Measurements from ENCODE around the gene ATP7B. TPM values are rescaled to one million over a fixed set of nuclear protein-coding genes. Genes with fewer than 3 reads are reported as not detected.

The ATP7B gene
- total RNA-seq, 2 experiments from 2014 or later, result 0.38 to 0.80 TPM

- peak overlapping the region; percentile 1 for H3K27ac Mint-ChIP-seq
- H3K4me1 Mint-ChIP-seq, result peaks cover 23% of the 10 kb centered on the region
Observed at GRCh38 chr13:51925865-51926527, 85.3 kb downstream of the ATP7B start.

GRCh38 chr13:51924756-51925544 lies 86.3 kb downstream of the ATP7B start:
- Mint-ChIP-seq H3K27me3 (peaks cover 4% of the 10 kb centered on the region), H3K4me3 (no peak overlapping the region), H3K27ac (no peak overlapping the region), H3K36me3 (no peaks in the 10 kb centered on the region), H3K4me1 (peaks cover 23% of the 10 kb centered on the region), H3K9me3 (ENCODE audit: low read depth) (no peaks in the 10 kb centered on the region)
- DNase-seq, result no peak
- CTCF ChIA-PET, result interaction anchor here (0.7 kb wide), 1 partner anchor 13 kb away, joined by 3 read pairs; no protein-coding TSS in a partner anchor
- ATAC-seq, result no peak

More at GRCh38 chr13:51925865-51926527, 85.3 kb downstream of the ATP7B start:
- H3K36me3 Mint-ChIP-seq, result no peaks in the 10 kb centered on the region
- peaks cover 4% of the 10 kb centered on the region for H3K27me3 Mint-ChIP-seq
- CTCF ChIA-PET, result no interaction called here
- DNase-seq (no peak), ATAC-seq (no peak)
- no peaks in the 10 kb centered on the region for H3K9me3 Mint-ChIP-seq (ENCODE audit: low read depth)
- H3K4me3 Mint-ChIP-seq, result no peak overlapping the region

- peak; percentile 71 for ATAC-seq
- H3K27ac Mint-ChIP-seq, result no peak overlapping the region
- DNase-seq, result no peak
- H3K9me3 Mint-ChIP-seq (ENCODE audit: low read depth), result no peaks in the 10 kb centered on the region
- H3K4me3 Mint-ChIP-seq, result no peak overlapping the region
- H3K27me3 Mint-ChIP-seq, result peaks cover 4% of the 10 kb centered on the region
- no peaks in the 10 kb centered on the region for H3K36me3 Mint-ChIP-seq
- H3K4me1 Mint-ChIP-seq, result peaks cover 23% of the 10 kb centered on the region
- CTCF ChIA-PET, result interaction anchor here (1.0 kb wide), 1 partner anchor 109 kb away, joined by 4 read pairs; no protein-coding TSS in a partner anchor
Observed at GRCh38 chr13:51923983-51924539, 87.2 kb downstream of the ATP7B start.

- no peak for ATAC-seq
- H3K27ac Mint-ChIP-seq, result no peak overlapping the region
- CTCF ChIA-PET, result interaction anchor here (1.0 to 1.3 kb wide), 2 partner anchors 14 to 107 kb away, joined by 3 to 4 read pairs; no protein-coding TSS in a partner anchor
Observed at GRCh38 chr13:51922771-51923480, 88.3 kb downstream of the ATP7B start.

GRCh38 chr13:51921790-51922740 lies 89.2 kb downstream of the ATP7B start:
- CTCF ChIA-PET, result interaction anchor here (0.9 to 1.3 kb wide), 2 partner anchors 13 to 15 kb away, joined by 3 read pairs; no protein-coding TSS in a partner anchor
- Mint-ChIP-seq H3K4me1 (peaks cover 23% of the 10 kb centered on the region), H3K4me3 (no peak overlapping the region), H3K36me3 (no peaks in the 10 kb centered on the region), H3K9me3 (ENCODE audit: low read depth) (no peaks in the 10 kb centered on the region), H3K27ac (no peak overlapping the region), H3K27me3 (peaks cover 4% of the 10 kb centered on the region)
- ATAC-seq, result no peak
- DNase-seq, result no peak

More at GRCh38 chr13:51922771-51923480, 88.3 kb downstream of the ATP7B start:
- no peak for DNase-seq
- Mint-ChIP-seq H3K36me3 (no peaks in the 10 kb centered on the region), H3K9me3 (ENCODE audit: low read depth) (no peaks in the 10 kb centered on the region), H3K4me3 (no peak overlapping the region), H3K4me1 (peaks cover 23% of the 10 kb centered on the region), H3K27me3 (peaks cover 4% of the 10 kb centered on the region)

GRCh38 chr13:51920786-51921185 lies 90.5 kb downstream of the ATP7B start:
- CTCF ChIA-PET, result no interaction called here
- Mint-ChIP-seq H3K4me3 (no peak overlapping the region), H3K27ac (no peak overlapping the region), H3K36me3 (no peaks in the 10 kb centered on the region), H3K9me3 (ENCODE audit: low read depth) (no peaks in the 10 kb centered on the region), H3K4me1 (peaks cover 23% of the 10 kb centered on the region), H3K27me3 (peaks cover 4% of the 10 kb centered on the region)
- ATAC-seq (no peak), DNase-seq (no peak)

- no peak for DNase-seq
- H3K4me3 Mint-ChIP-seq, result no peak overlapping the region
- no peak for ATAC-seq
- peaks cover 18% of the 10 kb centered on the region for H3K4me1 Mint-ChIP-seq
- no peaks in the 10 kb centered on the region for H3K36me3 Mint-ChIP-seq
- CTCF ChIA-PET, result no interaction called here
- H3K27ac Mint-ChIP-seq, result no peak overlapping the region
- peaks cover 4% of the 10 kb centered on the region for H3K27me3 Mint-ChIP-seq
- H3K9me3 Mint-ChIP-seq (ENCODE audit: low read depth), result no peaks in the 10 kb centered on the region
Observed at GRCh38 chr13:51920267-51920666, 91.0 kb downstream of the ATP7B start.

- no peak for ATAC-seq
- CTCF ChIA-PET, result no interaction called here
- H3K27ac Mint-ChIP-seq, result no peak overlapping the region
- no peaks in the 10 kb centered on the region for H3K9me3 Mint-ChIP-seq (ENCODE audit: low read depth)
- H3K4me3 Mint-ChIP-seq, result no peak overlapping the region
- peaks cover 4% of the 10 kb centered on the region for H3K27me3 Mint-ChIP-seq
- no peaks in the 10 kb centered on the region for H3K36me3 Mint-ChIP-seq
- DNase-seq, result no peak
- H3K4me1 Mint-ChIP-seq, result peaks cover 11% of the 10 kb centered on the region
Observed at GRCh38 chr13:51919531-51919930, 91.7 kb downstream of the ATP7B start.

GRCh38 chr13:51916962-51917361 lies 94.3 kb downstream of the ATP7B start:
- CTCF ChIA-PET, result no interaction called here
- H3K27me3 Mint-ChIP-seq, result peaks cover 4% of the 10 kb centered on the region
- DNase-seq, result no peak
- H3K36me3 Mint-ChIP-seq, result no peaks in the 10 kb centered on the region
- no peak overlapping the region for H3K27ac Mint-ChIP-seq
- H3K9me3 Mint-ChIP-seq (ENCODE audit: low read depth), result no peaks in the 10 kb centered on the region
- no peak overlapping the region for H3K4me3 Mint-ChIP-seq
- H3K4me1 Mint-ChIP-seq, result peaks cover 13% of the 10 kb centered on the region
- ATAC-seq, result no peak

GRCh38 chr13:51916051-51916818 lies 95.0 kb downstream of the ATP7B start:
- CTCF ChIA-PET, result no interaction called here
- H3K27me3 Mint-ChIP-seq, result no peaks in the 10 kb centered on the region
- no peak overlapping the region for H3K4me3 Mint-ChIP-seq
- DNase-seq, result no peak
- peaks cover 17% of the 10 kb centered on the region for H3K4me1 Mint-ChIP-seq
- no peak overlapping the region for H3K27ac Mint-ChIP-seq
- no peak for ATAC-seq
- no peaks in the 10 kb centered on the region for H3K9me3 Mint-ChIP-seq (ENCODE audit: low read depth)
- no peaks in the 10 kb centered on the region for H3K36me3 Mint-ChIP-seq

GRCh38 chr13:51914137-51914493 lies 97.1 kb downstream of the ATP7B start:
- no peak overlapping the region for H3K27ac Mint-ChIP-seq
- H3K4me1 Mint-ChIP-seq, result peaks cover 31% of the 10 kb centered on the region
- no peak overlapping the region for H3K4me3 Mint-ChIP-seq
- no peaks in the 10 kb centered on the region for H3K9me3 Mint-ChIP-seq (ENCODE audit: low read depth)
- DNase-seq, result no peak
- H3K27me3 Mint-ChIP-seq, result peaks cover 4% of the 10 kb centered on the region
- no peaks in the 10 kb centered on the region for H3K36me3 Mint-ChIP-seq
- no peak for ATAC-seq
- CTCF ChIA-PET, result interaction anchor here (1.4 kb wide), 1 partner anchor 87 kb away, joined by 4 read pairs; no protein-coding TSS in a partner anchor

Data from activated CD8-positive, alpha-beta memory T cell treated with anti-CD3 and anti-CD28 coated beads, Interleukin-2, amount 10 ng/mL, durations not matched to agents 7 days and 5 days (primary cell).